Neuron (in vitro differentiated cells): ENCODE measurements around the gene SHC1.
A peak's percentile ranks its signal among the peaks of the same experiment; 100 is the strongest.

ENCODE experiments used
- H2AFZ ChIP-seq: one replicate; pipeline ENCODE4 v1.6.1; 2013; ENCODE audit warnings: low read depth, mild to moderate bottlenecking, inconsistent platforms, low read length, moderate library complexity
- H3K27me3 ChIP-seq: one replicate; pipeline ENCODE4 v1.6.1; 2013; ENCODE audit warnings: low read length; ENCODE audit not compliant: insufficient read depth
- H3K36me3 ChIP-seq: one replicate; pipeline ENCODE4 v1.6.1; 2013; ENCODE audit warnings: low read length; ENCODE audit not compliant: insufficient read depth
- H3K4me1 ChIP-seq: one replicate; pipeline ENCODE4 v1.6.1; 2013; ENCODE audit warnings: low read length; ENCODE audit not compliant: insufficient read depth
- H3K4me3 ChIP-seq: 2 replicates; pipeline ENCODE4 v1.5.1; 2013; ENCODE audit warnings: mild to moderate bottlenecking, low read length, moderate library complexity
- H3K9me3 ChIP-seq: one replicate; pipeline ENCODE4 v1.6.1; 2013; ENCODE audit warnings: low read length

SHC1 gene

GRCh38 chr1:154936555-154937084 lies 33.9 kb downstream of the SHC1 start, which contains the start of gene PMVK:
TSS of gene PMVK (minus strand) at chr1:154936719. CDS start at chr1:154936685, 34 bp downstream.
- peaks cover 32% of the 10 kb centered on the region for H3K4me1 ChIP-seq
- H3K27me3 ChIP-seq, result no peaks in the 10 kb centered on the region
- H3K36me3 ChIP-seq, result peaks cover 3% of the 10 kb centered on the region

GRCh38 chr1:154935749-154936554 lies 34.6 kb downstream of the SHC1 start:
- no peaks in the 10 kb centered on the region for H3K27me3 ChIP-seq
- peak overlapping the region; percentile 71 for H3K4me3 ChIP-seq
- H3K36me3 ChIP-seq, result peaks cover 3% of the 10 kb centered on the region
- H3K9me3 ChIP-seq, result no peaks in the 10 kb centered on the region
- H3K4me1 ChIP-seq, result peaks cover 25% of the 10 kb centered on the region
- peak overlapping the region; percentile 56 for H2AFZ ChIP-seq

More at GRCh38 chr1:154936555-154937084, 33.9 kb downstream of the SHC1 start, which contains the start of gene PMVK:
- Histone ChIP-seq H3K9me3 (no peaks in the 10 kb centered on the region), H2AFZ (peak within 1 kb of the TSS; percentile 56), H3K4me3 (peak within 1 kb of the TSS; percentile 71)

GRCh38 chr1:154934358-154934948 lies 36.1 kb downstream of the SHC1 start:
- peaks cover 15% of the 10 kb centered on the region for H3K4me1 ChIP-seq
- H3K27me3 ChIP-seq, result no peaks in the 10 kb centered on the region
- H2AFZ ChIP-seq, result no peak overlapping the region
- no peak overlapping the region for H3K4me3 ChIP-seq
- peaks cover 3% of the 10 kb centered on the region for H3K36me3 ChIP-seq
- H3K9me3 ChIP-seq, result no peaks in the 10 kb centered on the region

- Histone ChIP-seq H3K4me3 (no peak overlapping the region), H2AFZ (no peak overlapping the region), H3K27me3 (no peaks in the 10 kb centered on the region), H3K4me1 (peaks cover 7% of the 10 kb centered on the region), H3K36me3 (peaks cover 18% of the 10 kb centered on the region), H3K9me3 (no peaks in the 10 kb centered on the region)
These were observed 38.5 kb downstream of the SHC1 start for GRCh38 chr1:154931940-154932487.

GRCh38 chr1:154926201-154926600 lies 44.3 kb downstream of the SHC1 start:
- peaks cover 3% of the 10 kb centered on the region for H3K9me3 ChIP-seq
- no peaks in the 10 kb centered on the region for H3K27me3 ChIP-seq
- no peak overlapping the region for H3K4me3 ChIP-seq
- H3K4me1 ChIP-seq, result no peaks in the 10 kb centered on the region
- no peak overlapping the region for H2AFZ ChIP-seq
- peaks cover 56% of the 10 kb centered on the region for H3K36me3 ChIP-seq

- peaks cover 3% of the 10 kb centered on the region for H3K9me3 ChIP-seq
- H3K4me3 ChIP-seq, result no peak overlapping the region
- H3K4me1 ChIP-seq, result no peaks in the 10 kb centered on the region
- H3K27me3 ChIP-seq, result no peaks in the 10 kb centered on the region
- no peak overlapping the region for H2AFZ ChIP-seq
- peaks cover 56% of the 10 kb centered on the region for H3K36me3 ChIP-seq
These were observed 45.0 kb downstream of the SHC1 start for GRCh38 chr1:154925335-154926170.

GRCh38 chr1:154923695-154924094 lies 46.9 kb downstream of the SHC1 start:
- H3K36me3 ChIP-seq, result peaks cover 51% of the 10 kb centered on the region
- H3K9me3 ChIP-seq, result peaks cover 5% of the 10 kb centered on the region
- no peaks in the 10 kb centered on the region for H3K27me3 ChIP-seq
- no peak overlapping the region for H2AFZ ChIP-seq
- H3K4me1 ChIP-seq, result no peaks in the 10 kb centered on the region
- H3K4me3 ChIP-seq, result no peak overlapping the region

GRCh38 chr1:154913273-154913672 lies 57.3 kb downstream of the SHC1 start:
- no peaks in the 10 kb centered on the region for H3K36me3 ChIP-seq
- no peaks in the 10 kb centered on the region for H3K4me1 ChIP-seq
- H3K9me3 ChIP-seq, result peaks cover 3% of the 10 kb centered on the region
- no peak overlapping the region for H2AFZ ChIP-seq
- H3K27me3 ChIP-seq, result no peaks in the 10 kb centered on the region
- no peak overlapping the region for H3K4me3 ChIP-seq

GRCh38 chr1:154912755-154913154 lies 57.8 kb downstream of the SHC1 start:
- no peak overlapping the region for H3K4me3 ChIP-seq

More at GRCh38 chr1:154912755-154913154, 57.8 kb downstream of the SHC1 start:
- Histone ChIP-seq H3K27me3 (no peaks in the 10 kb centered on the region), H3K4me1 (no peaks in the 10 kb centered on the region), H2AFZ (no peak overlapping the region), H3K36me3 (no peaks in the 10 kb centered on the region), H3K9me3 (peaks cover 3% of the 10 kb centered on the region)
